GM18502 (cell line): ENCODE data around the gene ASB18.

Source experiments
- ATAC-seq: cut with Tn5 transposase; IDR thresholded peaks from one replicate; pipeline ENCODE4 v1.9.1; 2021; ENCODE audit warnings: mild to moderate bottlenecking; ENCODE audit not compliant: unreplicated experiment, poor library complexity

ASB18 gene

DNA sequence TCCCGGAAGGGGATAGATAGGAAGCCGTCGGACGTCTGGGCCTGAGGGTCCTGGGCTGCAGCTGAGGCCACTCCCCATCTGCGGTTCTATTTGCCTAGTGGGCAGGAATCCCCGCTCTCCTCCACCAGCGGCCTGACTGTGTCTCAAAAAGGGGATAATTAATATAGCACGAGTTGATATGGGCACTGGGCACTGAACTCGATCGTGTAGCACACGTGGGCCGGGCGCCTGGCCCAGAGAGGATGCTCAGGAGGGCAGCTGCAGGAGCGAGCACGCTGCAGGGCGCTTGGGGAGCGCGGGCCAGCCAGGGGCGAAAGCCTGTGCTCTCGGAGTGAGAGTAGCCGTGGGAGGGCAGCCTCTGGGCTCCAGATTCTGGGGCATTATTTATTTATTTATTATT, 87.3 kb downstream of the ASB18 start:
- no peak for ATAC-seq

DNA sequence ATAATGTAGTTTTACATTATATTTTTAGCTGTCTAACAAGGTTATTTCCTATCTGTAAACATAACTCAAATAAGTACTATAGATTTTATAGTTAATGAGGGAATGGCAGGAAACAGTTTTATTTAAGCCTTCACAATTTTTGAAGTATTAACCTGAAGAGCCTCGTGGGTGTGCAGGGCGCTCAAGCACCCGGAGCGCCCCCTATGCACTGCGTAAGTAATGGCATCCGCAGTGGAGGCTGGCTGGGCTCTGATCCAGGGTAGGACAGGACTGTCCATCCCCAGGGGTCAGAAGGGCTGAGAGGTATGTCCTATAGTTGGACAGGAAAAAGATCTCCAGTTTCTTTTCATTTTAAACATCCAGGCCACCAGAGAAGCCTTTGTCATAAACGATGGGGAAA, 87.8 kb downstream of the ASB18 start:
- ATAC-seq: no peak

DNA sequence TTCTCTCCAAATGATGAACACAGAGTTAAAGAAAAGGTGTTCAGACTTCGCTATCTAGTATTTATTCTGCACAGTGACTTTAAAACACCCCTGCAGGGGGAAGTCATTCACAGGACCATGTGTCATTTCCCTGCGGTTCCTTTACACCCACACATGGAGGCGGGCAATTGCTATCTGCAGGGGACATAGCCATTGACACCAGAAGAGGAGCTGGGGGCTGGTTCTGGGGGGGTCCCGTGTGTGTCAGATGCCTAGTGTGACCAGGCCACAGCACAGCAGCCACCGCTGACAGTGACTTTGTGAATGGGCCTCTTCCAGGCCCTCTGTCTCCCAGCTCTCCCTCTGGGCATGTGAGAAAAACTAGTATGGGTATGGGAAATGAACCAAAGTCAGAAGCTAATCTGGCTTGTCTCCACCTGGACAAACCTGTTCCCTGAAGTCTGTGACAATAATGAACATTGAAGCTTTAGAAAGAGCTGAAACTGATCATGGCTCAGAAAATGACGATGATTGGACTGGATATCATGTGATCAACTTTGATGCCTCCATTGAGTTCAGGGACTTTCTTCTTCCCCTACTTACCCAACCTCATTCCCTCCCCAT, 88.6 kb downstream of the ASB18 start:
- no peak for ATAC-seq

DNA sequence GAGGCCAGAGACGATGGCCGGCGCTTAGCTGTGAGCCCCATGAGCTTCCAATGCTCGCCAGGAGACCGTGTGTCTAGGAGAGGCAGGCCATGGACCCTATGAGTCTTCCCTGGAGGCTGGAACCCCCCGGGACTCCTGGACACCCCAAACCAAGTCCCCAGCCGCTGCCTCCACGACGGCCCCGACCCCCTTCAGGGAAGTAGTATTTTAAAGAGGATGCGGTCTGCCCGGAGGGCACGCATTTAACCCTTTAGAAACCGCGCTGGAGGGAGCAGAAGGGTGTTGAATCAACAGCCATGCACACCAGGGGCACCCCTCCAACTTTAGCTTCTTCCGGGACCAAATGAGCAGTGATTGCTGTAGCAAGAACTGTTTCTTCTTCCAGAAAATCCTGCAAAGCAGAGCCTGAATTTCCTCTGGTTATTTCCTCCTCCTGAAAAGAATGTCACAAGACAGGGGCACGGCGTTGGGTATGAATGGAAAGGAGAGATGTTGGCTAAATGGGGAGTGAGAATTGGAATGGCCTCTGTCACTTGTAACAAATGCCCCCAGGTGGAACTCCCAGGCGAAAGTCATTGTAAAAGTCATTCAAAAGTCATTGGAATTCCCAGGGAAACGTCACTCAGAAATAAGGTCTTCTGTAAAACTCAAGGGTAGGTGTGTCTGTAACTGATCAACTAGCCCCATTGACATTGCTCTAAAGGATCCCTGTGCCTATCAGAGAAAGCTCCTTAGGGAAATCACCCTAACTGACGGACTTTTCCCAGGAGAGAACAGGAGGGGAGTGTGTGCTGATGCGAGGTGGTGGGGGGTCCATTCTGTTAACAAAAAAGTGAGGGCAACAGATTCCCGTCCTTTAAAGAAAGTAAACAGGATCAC, 90.2 kb downstream of the ASB18 start:
- no peak for ATAC-seq

DNA sequence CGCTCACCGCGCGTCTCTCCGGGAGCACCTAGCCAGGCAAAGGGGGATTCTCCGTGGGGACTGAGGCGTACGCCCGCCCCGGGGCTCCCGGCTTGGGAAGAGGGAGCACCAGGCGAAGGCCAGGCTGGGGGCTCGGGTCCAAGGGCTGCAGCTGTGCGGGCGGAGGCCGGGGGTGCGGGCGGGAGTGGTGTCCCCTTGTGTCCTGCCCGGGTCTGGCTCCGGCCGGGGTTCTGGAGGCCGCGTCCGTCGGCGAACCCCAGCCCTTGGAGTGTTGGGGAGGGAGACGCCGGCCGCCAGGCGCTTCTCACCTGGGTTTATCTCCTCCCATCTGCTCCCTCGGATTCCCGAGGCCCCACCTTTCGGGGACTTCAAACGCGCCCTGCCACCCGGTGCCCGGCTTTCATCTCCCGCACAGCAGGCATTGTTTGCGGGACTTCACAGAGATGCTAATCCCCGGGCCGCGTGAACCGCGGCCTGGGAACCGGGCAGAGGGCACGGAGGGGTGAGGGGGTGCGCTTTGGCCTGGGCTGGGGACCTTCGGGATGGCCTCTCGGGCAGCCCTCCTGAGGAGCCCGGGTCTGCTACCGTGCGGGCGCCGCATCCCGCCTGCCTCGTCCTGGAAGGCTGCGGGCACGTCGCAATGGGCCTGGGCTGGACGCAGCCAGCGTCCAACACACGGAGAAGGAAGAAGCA, 91.0 kb downstream of the ASB18 start:
- ATAC-seq: no peak

DNA sequence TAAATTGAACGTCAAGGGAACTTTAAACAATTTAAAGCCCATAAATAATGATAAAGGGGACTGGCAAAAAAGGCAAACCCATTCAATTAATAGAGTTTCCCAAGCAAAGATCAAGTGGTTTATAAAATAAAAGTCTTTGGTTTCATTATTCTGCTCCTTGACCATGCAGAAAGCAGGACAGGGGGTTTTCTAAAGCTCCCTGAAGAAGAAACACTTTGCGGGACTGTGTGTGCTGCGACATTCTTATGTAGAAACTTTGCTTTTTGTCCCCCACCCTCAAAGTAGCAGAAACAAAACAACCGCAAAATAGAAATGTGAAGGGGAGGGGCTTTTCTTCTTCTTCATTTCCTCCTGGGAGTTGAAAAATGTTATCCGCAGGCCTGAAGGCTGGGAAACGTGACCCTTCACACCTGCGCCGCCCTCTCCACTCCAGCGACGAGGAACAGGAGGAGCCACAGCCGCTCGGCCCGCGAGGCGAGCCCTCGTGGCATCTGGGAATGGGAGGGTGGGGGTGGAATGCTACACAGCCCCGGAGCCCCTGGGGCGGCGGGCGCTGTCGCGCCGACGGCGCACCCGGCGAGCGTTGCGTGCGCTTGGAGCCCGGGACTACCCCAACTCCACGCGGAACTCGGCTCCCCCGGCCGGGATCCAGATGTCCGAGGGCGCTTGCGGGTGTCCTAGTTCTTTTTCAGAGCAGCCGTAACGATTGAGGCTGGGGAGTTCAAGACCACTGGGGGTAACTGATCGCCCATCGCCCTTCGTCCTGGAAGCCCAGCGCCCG, 91.8 kb downstream of the ASB18 start:
- ATAC-seq: no peak

DNA sequence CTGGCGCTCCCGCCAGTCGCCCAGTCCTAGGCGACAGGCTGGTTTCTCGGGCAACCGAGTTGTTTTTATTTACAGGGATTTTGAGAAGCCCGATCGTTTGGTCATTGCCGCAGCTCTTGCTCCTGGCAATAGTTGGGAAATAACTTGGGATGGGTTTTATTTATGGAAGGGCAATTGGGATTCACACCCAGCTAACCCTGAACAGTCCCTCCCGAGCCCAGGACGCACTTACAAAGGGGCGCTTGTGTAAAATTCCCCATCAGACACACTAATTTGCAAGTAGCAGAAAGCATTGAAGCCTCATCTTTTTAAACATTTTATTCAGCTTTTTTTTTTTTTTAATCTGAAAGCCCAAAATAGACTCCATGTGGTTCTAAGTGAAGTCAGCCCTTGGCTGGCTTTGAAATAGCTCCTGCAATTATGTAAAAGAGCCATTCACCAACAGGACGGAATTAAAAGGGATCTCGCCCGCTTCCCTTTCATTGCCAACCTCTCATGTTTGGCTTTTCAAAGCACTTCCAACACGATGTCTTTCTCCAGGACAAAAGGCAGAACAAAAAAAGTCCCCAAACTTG, 92.4 kb downstream of the ASB18 start:
- no peak for ATAC-seq

DNA sequence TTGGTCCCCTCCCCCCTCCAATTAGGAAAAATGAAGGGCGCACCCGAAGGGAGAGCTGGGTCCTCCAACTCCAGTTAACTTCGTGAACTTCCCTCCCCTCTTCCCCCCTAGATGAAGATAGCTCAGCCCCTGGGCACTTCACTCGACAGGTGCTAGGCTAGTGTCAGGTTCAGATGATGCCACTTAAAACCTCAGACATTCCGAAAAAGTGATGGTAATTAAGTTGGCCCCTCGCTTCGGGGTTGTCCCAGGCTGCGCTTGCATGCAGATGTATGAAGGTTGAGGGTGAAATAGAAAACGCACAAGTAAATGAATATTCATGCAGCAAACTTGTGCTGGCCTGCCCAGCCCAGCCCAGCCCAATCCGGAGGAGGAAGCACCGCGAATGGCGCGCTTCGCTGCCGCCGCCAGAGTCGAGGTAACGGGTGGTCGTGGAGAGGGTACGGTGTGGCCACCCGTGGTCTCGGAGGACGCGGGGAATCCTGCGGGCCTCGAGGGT, 93.0 kb downstream of the ASB18 start:
- no peak for ATAC-seq

DNA sequence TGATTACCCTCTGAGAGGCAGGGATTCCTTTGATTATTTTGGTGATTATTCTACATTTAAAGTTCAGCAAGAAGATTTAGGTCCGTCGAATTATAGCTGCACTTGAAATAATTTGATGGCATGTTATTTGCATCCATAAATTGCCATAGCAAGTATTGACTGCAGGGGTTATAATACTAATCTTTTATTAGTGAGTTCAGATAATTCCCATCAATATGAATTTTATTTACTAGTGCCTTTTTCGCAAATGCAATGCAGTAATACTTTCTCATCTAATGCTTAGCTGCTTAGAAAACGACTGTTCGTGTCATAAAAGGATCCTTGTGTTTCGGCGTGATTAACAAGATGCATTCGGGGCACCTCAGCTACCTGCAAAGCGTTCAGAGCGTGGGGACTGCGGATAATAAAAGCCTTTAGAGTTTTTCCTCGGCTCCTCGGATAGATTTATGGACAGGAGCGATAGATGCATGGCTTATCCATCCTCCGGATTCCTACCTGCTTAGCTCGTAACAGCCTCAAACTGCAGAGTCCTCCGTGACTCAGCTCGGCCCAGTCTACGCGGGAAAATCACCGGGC, 93.5 kb downstream of the ASB18 start:
- ATAC-seq: no peak

DNA sequence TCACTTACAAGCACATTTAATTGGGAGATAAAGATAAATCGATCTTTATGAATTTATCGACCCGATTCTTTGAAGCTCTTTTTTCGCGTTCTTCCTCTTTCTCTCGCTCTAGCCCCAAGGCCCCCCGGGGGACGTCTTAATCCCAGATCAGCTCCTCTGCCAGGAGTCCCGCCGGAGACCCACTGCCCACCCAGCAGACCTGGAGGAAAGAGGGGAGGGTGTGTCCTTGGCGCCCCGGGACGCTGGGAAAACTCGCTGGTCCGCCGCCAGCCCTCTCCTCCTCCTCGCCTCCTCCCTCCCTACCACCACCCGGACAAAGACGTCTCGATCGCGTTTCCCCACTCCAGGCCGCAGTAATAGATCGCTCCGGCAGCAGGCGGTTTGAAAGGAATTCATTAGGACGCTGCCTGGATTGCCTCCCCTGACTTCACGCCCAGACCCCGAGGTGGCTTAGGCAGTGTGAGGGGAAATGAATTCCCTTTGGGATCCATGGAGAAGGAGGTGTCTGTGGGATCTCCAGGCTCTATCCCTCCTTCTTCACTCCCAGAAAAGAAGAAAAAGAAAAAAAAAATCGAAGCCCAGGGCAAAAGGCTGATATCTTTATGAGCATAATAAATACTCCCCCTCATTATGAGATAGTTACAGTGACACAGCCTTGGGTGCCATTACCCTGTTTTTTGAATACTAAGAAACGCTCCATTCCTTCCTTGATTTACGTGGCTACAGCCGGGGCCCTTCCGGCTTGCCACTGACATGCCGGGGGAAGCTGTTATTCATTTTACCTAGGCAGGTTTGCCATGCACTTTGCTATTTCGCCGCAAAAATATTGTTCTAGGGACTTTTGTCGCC, 94.2 kb downstream of the ASB18 start:
- no peak for ATAC-seq

DNA sequence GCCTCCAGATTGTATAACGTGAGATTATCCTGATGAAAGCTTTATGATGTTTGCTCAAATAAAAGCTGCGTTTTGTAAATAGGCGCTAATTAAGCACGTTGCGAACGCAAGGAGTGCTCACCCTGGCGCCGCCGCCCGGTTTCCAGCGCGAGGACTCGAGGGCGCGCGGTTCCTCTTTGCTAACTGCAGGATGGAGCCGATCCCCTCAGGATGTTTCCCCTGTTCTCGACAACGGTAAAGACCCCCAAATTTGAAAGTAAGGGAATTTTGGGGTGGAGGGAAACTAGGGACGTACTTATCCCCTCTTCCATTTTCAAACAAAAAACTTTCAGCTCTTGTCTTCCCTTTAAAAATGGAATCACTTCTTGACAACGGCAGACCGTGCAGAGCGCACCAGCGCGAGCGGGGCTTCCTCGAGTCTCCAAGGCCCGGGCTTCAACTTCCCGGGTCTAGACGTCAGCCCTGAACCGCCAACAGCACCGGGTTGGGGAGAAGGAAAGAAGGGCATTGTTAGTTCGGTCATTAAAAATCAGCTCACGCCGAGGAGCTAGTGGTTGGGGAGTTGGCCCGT, 95.0 kb downstream of the ASB18 start:
- no peak for ATAC-seq

DNA sequence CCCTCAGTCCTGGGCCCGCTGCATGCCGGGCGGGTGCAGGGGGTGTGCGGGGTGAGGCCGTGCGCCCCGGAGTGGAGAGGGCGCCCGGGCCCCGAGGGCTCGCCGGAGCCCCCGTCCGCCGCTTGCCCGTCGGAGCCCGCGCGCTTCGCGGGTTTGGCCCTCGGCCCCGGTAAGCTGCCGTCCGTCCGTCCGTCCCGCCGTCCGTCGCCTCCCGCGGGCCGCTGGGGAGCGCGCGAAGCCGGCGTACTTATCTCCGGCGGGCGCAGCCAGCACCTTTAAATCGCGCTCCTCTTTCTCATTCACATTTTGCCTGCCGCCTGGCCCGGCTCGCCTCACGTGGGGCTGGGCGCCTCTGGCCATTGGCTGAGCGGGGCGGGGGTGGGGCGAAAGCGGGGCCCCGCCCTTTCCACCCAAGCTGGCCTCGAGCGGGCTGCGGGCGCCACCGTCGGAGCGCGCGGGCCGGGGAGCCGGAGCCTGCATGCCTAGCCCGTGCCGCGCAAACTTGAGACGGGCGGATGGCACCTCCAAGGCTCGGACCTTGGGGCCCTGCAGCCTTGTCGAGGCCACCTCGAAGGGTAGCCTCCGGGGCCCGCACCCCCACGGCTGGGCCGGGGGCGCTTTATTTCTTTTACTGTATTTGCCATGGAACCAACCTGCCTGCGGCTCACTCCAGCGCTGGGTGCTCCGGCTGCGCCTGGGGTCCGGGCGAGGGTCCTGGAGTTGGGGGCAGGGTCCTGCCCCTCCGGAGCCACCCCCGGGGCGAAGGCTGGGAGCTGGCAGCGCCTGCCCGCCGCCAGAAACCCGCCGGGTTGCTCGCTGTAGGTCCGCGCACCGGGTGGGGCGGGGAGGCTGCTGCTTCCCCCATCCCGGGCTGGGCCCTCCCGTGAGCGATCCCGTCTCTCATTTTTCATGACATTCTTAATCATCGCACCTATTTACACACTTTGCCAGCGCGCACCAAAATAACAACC, 95.8 kb downstream of the ASB18 start, which contains the start of gene GBX2:
Gene GBX2, minus strand, starts transcription at position 277 of the 971 bp plus-strand sequence. CDS start 415 bp downstream, outside the sequence.
- ATAC-seq: no peak

DNA sequence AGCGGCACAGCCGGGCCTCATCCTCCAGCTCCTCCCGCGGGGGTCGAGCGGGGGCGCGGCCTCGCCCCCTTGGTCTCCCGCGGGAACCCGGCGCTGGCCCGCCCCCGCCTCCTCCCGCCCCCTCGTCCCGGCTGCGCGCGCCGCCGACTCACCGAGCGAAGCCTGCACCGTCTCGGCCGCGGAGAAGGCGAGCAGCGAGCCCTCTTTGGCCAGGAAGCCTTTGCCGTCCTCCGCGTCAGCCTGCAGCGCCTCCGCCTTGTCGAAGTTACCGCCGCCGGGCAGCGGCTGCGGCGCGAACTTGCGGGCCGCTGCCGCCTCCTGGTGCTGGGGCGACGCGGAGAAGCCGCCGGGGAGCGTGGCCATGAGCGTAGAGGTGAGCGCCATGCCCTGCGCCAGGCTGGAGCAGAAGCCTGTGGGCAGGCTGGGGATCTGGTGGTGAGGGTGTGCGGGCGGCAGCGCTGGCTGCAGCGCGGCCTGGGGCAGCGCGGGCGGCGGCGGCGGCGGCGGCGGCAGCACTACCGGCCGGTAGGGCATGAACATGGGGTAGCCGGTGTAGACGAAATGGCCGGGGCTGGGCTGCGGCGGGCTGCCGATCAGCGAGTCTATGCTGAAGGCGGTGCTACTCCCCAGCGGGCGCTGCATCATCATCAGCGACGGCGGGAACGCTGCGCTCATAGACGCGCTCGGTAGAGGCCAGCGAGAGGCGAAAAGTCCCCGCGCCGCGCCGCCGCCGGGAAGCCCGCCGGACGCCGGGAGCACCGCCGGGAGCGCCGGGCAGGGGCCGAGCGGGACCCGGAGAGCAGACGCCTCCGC, 96.7 kb downstream of the ASB18 start:
- ATAC-seq: no peak

DNA sequence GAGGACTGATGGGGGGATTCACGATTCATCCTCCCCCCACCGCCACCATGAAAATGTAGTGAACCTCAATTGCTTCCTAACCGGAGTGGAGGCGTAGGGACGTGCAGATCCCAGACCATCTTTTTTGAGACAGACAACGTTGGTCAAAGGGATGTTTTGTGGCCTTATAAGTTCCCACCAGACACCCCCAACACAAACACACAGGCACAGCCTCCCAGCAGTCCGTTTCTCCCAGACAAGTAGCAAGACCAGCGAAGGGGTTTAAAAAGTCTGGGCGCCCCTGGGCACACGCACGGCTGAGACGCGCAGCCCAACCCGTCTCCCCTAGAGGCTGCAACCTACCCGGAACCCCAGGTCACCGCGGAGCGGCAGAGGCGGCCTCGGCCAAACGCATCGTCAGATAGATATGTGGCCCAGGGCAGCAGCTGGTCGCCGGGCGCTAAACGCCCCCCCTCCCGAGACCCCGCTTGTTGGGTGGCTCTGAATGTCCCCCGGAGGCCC, 97.4 kb downstream of the ASB18 start:
- no peak for ATAC-seq

DNA sequence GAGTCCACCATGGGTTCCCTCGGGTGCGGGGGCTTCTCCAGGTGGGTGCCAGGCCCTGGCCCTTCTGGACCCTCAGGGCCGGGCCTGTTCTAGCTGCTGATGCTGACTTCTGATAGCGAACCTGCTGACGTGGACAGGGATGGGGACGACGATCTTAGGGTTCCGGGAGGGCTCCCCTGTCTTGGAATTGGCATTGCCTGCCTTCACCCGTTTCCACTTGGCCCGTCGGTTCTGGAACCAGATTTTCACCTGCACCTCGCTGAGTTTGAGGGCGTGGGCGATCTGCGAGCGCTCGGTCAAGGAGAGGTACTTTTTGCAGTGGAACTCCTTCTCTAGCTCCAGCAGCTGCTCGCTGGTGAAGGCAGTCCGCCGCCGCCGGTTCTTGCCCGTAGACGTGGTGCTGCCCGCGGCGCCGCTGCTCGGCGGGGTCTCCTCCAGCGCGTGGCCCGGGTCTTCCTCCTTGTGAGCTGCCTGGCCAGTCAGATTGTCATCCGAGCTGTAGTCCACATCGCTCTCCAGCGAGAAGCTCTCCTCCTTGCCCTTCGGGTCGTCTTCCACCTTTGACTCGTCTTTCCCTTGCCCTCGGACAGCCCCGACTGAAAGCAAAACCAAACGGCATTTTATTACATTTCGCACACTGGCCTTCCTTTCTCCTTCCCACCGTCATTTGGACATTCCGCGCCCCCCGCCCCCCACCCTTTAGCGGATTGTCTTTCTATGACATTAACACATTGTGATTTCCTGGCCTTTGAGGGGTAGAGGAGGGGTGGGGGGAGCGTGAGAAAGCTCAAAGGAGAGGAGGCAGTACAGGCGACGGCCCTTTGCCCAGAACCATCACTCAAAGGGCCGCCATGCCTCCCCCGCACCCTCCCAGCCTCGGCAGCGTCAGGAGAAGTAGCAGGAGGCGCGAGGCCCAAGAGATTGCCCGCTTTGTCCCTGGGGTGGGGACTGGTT, 98.1 kb downstream of the ASB18 start:
- no peak for ATAC-seq
